Ectodermal cell (in vitro differentiated cells): ENCODE measurements around the gene TCF7L2.
"Not testable (repeated sequence)": the region's sequence is repeated elsewhere in the genome, so short reads cannot be mapped to it uniquely, and the experiment has no call there.

Experiments
- H3K27ac ChIP-seq: 2 replicates; pipeline ENCODE4 v1.7.0; 2013; ENCODE audit warnings: mild to moderate bottlenecking, low read depth, low read length; ENCODE audit not compliant: insufficient read depth, poor library complexity, severe bottlenecking
- H3K27me3 ChIP-seq: 2 replicates; pipeline ENCODE4 v1.7.0; 2013; ENCODE audit warnings: mild to moderate bottlenecking, low read length; ENCODE audit not compliant: insufficient read depth, control insufficient read depth, poor library complexity, severe bottlenecking
- H3K36me3 ChIP-seq: one replicate; pipeline ENCODE4 v1.7.0; 2013; ENCODE audit warnings: low read length; ENCODE audit not compliant: control insufficient read depth, insufficient read depth
- H3K4me1 ChIP-seq: one replicate; pipeline ENCODE4 v1.7.0; 2013; ENCODE audit warnings: low read length; ENCODE audit not compliant: control insufficient read depth, insufficient read depth
- H3K4me3 ChIP-seq: 2 replicates; pipeline ENCODE4 v1.7.0; 2013; ENCODE audit warnings: low read depth, low read length, control low read depth; ENCODE audit not compliant: insufficient read depth
- H3K9me3 ChIP-seq: 2 replicates; pipeline ENCODE4 v1.7.0; 2013; ENCODE audit warnings: mild to moderate bottlenecking, low read length, moderate library complexity; ENCODE audit not compliant: control insufficient read depth
- WGBS, 2 experiments: methylation state at CpG; one replicate each; pipeline ENCODE4 v1.1.7; 2013; ENCODE audit warnings: missing lambda C conversion rate in 2 of 2; 5-methylcytosine and 5-hydroxymethylcytosine counted together

TCF7L2 gene

GRCh38 chr10:113100281-113100680, 150.2 kb downstream of the TCF7L2 start:
- no peak overlapping the region for H3K27ac ChIP-seq

GRCh38 chr10:113103131-113103840, 153.2 kb downstream of the TCF7L2 start:
- WGBS, 2 experiments: 92 to 94% methylated on average over 8 of the region's 8 CpGs

More at GRCh38 chr10:113100281-113100680, 150.2 kb downstream of the TCF7L2 start:
- peaks cover 8% of the 10 kb centered on the region for H3K4me1 ChIP-seq
- H3K4me3 ChIP-seq: no peak overlapping the region
- no peaks in the 10 kb centered on the region for H3K27me3 ChIP-seq
- no peaks in the 10 kb centered on the region for H3K36me3 ChIP-seq
- 94% methylated on average over 7 of the region's 7 CpGs for WGBS, 2 experiments
- no peaks in the 10 kb centered on the region for H3K9me3 ChIP-seq

GRCh38 chr10:113104047-113104446, 154.0 kb downstream of the TCF7L2 start:
- H3K4me1 ChIP-seq: peaks cover 8% of the 10 kb centered on the region

More at GRCh38 chr10:113103131-113103840, 153.2 kb downstream of the TCF7L2 start:
- H3K36me3 ChIP-seq: no peaks in the 10 kb centered on the region
- no peaks in the 10 kb centered on the region for H3K27me3 ChIP-seq
- H3K27ac ChIP-seq: no peak overlapping the region
- H3K9me3 ChIP-seq: no peaks in the 10 kb centered on the region
- H3K4me3 ChIP-seq: no peak overlapping the region
- H3K4me1 ChIP-seq: peaks cover 8% of the 10 kb centered on the region

GRCh38 chr10:113108194-113108835, 158.3 kb downstream of the TCF7L2 start:
- H3K4me3 ChIP-seq: no peak overlapping the region
- 52 to 54% methylated on average over 15 of the region's 15 CpGs for WGBS, 2 experiments
- H3K4me1 ChIP-seq: no peaks in the 10 kb centered on the region
- H3K36me3 ChIP-seq: no peaks in the 10 kb centered on the region
- H3K27ac ChIP-seq: no peak overlapping the region
- H3K27me3 ChIP-seq: no peaks in the 10 kb centered on the region
- no peaks in the 10 kb centered on the region for H3K9me3 ChIP-seq

More at GRCh38 chr10:113104047-113104446, 154.0 kb downstream of the TCF7L2 start:
- H3K27me3 ChIP-seq: no peaks in the 10 kb centered on the region
- no peaks in the 10 kb centered on the region for H3K9me3 ChIP-seq
- 79 to 87% methylated on average over 3 of the region's 3 CpGs for WGBS, 2 experiments
- no peaks in the 10 kb centered on the region for H3K36me3 ChIP-seq
- no peak overlapping the region for H3K4me3 ChIP-seq
- no peak overlapping the region for H3K27ac ChIP-seq

DNA sequence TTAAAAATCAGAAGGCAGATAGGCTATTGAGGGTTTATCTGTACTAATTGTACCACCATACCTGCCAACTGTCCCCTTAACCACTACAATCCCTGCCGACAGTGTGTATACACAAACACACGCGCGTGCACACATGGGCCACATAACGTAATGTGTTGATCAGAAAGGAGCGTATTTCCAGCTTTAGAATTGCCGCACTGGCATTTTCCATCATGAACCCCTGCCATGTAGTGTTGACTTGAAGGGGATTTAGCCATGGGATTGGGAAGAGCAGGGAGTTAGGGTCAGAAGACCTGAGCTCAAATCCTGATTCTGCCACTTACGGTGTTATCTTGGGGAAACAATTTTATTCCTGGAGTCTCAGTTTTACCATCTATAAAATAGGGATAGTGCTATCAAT, 158.9 kb downstream of the TCF7L2 start:
- no peak overlapping the region for H3K27ac ChIP-seq
- H3K4me1 ChIP-seq: no peaks in the 10 kb centered on the region
- H3K36me3 ChIP-seq: no peaks in the 10 kb centered on the region
- no peak overlapping the region for H3K4me3 ChIP-seq
- no peaks in the 10 kb centered on the region for H3K9me3 ChIP-seq
- WGBS, 2 experiments: 97 to 98% methylated on average over 8 of the region's 8 CpGs
- H3K27me3 ChIP-seq: no peaks in the 10 kb centered on the region

DNA sequence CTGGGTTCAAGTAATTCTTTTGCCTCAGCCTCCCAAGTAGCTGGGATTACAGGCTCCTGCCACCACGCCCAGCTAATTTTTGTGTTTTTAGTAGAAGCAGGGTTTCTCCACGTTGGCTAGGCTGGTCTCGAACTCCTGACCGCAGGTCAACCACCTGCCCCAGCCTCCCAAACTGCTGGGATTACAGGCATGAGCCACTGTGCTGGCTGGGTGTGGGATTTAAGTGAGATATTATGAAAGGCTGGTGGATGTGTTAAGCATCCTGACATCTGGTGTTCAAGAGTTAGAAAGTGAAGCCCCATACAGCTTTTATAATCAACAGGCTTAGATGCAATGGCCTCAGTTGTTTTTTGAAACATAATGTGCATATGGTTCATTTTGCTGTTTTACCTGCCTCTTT, 159.4 kb downstream of the TCF7L2 start:
- H3K27ac ChIP-seq, H3K4me1 ChIP-seq, H3K36me3 ChIP-seq, H3K4me3 ChIP-seq, H3K9me3 ChIP-seq, H3K27me3 ChIP-seq: not testable (repeated sequence)
- 89 to 90% methylated on average over 4 of the region's 4 CpGs for WGBS, 2 experiments

DNA sequence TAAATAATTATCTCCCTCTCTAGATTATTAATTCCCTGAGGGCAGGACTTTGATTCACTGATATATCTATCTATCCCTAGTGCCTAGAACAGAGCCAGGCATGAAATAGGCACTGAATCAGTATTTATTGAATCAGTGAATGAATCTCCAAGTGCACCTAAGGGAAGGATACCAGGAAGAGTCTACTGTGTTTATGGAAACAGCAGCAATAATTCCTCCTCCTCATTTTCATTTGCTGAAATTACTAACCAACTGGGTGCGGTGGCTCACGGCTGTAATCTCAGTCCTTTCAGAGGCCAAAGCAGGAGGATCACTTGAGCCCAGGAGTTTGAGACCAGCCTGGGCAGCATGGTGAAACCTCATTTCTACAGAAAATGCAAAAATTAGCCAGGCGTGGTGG, 161.2 kb downstream of the TCF7L2 start:
- Histone ChIP-seq H3K4me1 (no peaks in the 10 kb centered on the region), H3K4me3 (no peak overlapping the region)
- 94 to 95% methylated on average over 3 of the region's 3 CpGs for WGBS, 2 experiments

DNA sequence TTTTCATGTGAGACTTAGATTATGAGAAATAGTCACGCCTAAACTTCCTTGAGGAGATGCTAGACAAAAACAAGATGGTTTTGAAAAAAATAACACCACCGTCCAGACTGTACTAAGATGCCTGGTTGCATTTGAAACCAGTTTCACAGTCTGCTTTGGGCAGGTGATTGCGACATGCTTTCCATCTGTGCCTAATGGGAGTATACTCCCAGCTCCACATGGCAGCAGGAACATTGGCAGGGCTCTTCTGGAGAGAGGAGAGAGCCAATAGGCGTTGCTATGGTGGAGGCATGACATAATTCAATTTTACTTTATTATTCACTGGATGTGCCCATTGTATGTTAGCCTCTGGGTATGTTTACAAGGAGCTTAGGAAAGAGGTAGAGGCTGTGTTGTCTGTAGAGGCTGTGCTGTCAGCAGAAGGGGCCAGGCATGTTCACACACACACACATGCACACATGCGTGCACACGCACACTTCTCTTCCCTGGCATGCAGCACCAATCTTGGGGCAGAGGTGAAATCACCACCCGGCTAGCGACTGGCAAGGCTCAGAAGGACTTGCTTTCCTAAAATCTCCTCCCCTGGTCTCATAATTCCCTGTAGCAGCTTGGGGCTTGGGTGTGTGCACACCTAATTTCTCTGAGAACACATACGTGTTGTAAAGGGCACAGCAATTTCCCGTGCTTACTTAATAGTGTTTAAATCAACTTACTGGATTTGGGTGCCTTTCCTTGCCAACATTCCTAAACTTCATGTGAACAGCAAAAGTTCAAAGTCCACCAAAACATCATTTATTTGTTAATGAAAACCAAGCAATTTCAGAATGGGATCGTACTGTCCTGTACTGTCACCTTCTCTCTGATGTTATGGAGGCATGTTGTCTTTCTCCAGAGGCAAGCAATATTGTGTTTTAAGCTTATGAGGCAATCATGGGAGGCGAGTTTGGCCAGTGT, 162.1 kb downstream of the TCF7L2 start:
- no peaks in the 10 kb centered on the region for H3K9me3 ChIP-seq
- WGBS, 2 experiments: 94 to 95% methylated on average over 11 to 12 of the region's 12 CpGs
- no peaks in the 10 kb centered on the region for H3K4me1 ChIP-seq
- H3K36me3 ChIP-seq: no peaks in the 10 kb centered on the region
- H3K4me3 ChIP-seq: no peak overlapping the region
- H3K27ac ChIP-seq: no peak overlapping the region
- no peaks in the 10 kb centered on the region for H3K27me3 ChIP-seq

More for the DNA sequence above, 161.2 kb downstream of the TCF7L2 start:
- Histone ChIP-seq H3K9me3 (no peaks in the 10 kb centered on the region), H3K36me3 (no peaks in the 10 kb centered on the region), H3K27ac (no peak overlapping the region), H3K27me3 (no peaks in the 10 kb centered on the region)

DNA sequence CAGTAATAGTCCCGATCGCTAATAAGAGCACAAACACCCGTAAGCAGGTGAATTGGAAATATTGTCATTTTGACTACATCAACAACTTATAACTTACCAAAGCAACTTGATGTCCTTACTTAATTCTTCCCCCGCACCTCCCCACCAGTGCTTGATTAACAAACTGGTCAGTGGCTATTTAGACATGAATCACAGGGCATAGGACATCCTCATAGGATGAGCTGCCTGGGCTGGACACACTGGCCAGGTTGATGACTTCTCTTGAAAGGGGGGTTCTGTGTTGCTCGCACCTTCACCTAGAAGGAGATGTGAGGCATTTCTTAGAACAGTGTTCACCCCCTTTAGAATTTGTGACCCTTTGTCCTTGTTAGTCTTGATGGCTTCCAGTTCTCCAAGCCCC, 163.2 kb downstream of the TCF7L2 start:
- no peaks in the 10 kb centered on the region for H3K36me3 ChIP-seq
- no peak overlapping the region for H3K27ac ChIP-seq
- WGBS, 2 experiments: 85 to 86% methylated on average over 5 of the region's 5 CpGs
- H3K4me1 ChIP-seq: no peaks in the 10 kb centered on the region
- no peaks in the 10 kb centered on the region for H3K27me3 ChIP-seq
- H3K4me3 ChIP-seq: no peak overlapping the region
- H3K9me3 ChIP-seq: no peaks in the 10 kb centered on the region

DNA sequence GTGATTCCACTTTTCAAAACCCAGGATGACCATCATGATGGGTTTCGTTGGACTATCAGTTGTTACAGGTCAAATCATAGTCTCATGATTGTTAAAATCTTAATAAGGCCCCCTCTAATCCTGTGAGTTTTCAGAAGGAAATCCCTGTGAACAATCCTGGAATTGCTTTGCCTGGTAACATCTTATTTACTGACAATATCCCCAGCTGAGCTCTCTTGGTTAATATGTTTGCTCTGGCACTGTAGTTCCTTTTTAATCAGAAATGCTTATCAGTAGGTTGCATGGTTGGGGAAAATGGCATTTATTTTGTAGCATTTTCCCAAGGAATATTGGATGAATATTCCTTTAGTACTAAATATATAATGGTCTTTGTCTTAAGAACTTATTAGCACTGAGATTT, 163.9 kb downstream of the TCF7L2 start:
- H3K36me3 ChIP-seq: no peaks in the 10 kb centered on the region
- WGBS, 2 experiments: 80 to 84% methylated on average over 1 of the region's 1 CpG
- no peak overlapping the region for H3K4me3 ChIP-seq
- H3K4me1 ChIP-seq: no peaks in the 10 kb centered on the region
- no peak overlapping the region for H3K27ac ChIP-seq
- H3K9me3 ChIP-seq: no peaks in the 10 kb centered on the region
- no peaks in the 10 kb centered on the region for H3K27me3 ChIP-seq
